NCI-H128 (cell line): ENCODE measurements around the gene MILR1.
"Not testable (repeated sequence)": the region's sequence is repeated elsewhere in the genome, so short reads cannot be mapped to it uniquely, and the experiment has no call there.

Source experiments
- DNase-seq: peaks from one replicate; lab custom pipeline; 2025; ENCODE audit not compliant: unreplicated experiment; lab: John Stamatoyannopoulos, UW

Gene MILR1

DNA sequence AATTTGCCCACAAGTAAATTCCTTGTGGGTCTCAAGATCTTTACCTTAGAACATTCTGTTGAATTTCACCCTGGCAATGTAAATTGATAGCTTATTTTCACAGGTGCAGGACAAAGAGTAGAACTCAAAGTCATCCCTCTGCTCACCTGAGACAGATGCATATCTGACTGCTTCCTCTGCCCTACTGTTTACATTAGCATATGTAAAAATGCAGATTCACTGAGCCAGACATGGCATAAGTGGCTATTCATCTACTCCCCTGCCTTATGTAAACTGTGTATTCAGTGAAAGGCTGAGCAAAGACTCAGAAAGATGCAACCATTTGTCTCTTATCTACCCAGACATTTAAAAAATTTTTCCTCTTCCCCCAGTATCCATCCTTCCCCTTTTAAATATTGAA, 22.3 kb upstream of the MILR1 start:
- no peak for DNase-seq

DNA sequence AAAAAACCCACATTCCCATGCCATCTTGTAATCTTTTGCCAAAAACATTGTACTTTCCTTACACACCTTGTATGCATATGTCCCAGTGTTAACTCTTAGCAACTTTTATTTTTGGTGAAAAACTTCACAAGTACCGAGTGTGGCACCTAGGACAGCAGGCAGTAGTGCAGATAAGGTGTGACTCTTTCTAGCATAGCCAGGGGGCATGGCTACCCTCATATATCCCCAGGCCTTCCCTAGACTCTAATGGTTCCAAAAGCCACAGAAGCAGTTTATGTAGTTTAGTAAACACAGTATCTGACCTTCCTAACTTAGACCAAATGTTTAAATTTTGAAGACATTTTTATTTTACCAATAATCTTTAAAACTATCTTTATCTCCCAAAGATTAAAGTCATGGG, 20.5 kb upstream of the MILR1 start:
- DNase-seq: no peak

DNA sequence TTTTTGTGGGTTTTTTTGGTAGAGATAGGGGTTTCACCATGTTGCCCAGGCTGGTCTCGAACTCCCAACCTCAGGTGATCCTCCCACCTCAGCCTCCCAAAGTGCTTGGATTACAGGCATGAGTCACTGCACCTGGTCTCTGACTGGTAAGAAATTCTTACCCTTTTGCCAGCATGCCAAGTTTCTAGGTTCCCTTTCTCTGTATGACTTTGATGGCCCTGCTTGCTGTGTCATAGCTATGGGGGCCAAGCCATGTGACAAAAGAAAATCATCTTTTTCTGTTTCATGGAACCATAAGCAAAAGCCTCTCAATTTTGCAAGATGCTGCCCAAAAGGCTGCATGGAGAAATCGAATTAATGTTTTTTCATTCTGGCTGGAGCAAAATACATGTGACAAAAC, 18.9 kb upstream of the MILR1 start:
- not testable (repeated sequence) for DNase-seq

DNA sequence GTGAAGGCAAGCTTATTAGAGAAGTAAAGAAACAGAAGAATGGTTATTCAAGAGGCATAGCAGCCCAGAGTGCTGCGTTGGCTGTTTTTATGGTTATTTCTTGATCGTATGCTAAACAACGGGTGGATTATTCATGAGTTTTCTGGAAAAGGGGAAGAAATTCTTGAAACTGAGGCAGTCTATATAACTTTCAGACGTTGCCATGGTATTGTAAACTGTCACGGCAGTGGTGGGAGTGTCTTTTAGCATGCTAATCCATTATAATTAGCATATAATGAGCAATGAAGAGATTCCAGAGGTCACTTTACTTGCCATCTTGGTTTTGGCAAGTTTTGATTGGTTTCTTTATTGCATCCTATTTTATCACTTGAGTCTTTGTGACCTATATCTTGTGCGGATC, 17.4 kb upstream of the MILR1 start:
- no peak for DNase-seq

DNA sequence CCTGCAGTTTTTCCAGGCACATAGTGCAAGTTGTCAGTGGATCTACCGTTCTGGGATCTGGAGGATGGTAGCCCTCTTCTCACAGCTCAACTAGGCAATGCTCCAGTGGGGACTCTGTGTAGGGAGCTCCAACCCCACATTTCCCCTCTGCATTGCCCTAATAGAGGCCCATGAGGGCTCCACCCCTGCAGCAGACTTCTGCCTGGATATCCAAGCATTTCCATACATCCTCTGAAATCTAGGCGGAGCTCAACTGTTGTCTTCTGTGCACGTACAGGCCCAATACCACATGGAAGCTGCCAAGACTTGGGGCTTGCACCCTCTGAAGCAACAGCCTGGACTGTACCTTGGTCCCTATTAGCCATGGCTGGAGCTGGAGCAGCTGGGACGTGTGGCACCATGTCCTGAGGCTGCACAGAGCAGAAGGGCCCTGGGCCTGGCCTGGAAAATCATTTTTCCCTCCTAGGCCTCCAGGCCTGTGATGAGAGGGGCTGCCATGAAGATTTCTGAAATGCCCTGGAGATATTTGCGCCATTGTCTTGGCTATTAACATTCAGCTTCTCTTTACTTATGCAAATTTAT, 10.9 kb upstream of the MILR1 start:
- DNase-seq: no peak

DNA sequence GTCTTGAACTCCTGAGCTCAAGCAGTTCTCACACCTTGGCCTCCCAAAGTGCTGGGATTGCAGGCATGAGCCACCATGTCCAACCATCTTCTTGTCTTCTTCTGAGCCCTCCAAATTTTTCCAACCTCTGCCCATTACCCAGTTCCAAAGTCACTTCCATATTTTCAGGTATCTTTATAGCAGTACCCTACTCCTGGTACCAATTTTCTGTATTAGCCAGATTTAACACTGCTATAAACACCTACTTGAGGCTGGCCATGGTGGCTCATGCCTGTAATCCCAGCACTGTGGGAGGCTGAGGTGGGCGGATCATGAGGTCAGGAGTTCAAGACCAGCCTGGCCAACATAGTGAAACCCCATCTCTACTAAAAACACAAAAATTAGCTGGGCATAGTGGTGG, 9.4 kb upstream of the MILR1 start:
- not testable (repeated sequence) for DNase-seq

DNA sequence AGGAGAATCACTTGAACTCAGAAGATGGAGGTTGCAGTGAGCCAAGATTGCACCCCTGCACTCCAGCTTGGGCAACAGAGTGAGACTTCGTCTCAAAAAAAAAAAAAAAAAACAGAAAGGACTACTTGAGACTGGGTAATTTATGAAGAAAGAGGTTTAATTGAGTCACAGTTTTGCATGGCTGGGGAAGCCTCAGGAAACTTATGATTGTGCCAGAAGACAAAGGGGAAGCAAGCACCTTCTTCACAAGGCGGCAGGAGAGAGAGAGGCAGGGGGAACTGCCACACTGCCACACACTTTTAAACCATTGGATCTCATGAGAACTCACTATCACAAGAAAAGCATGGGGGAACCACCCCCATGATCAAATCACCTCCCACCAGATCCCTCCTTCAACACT, 9.0 kb upstream of the MILR1 start:
- DNase-seq: no peak

DNA sequence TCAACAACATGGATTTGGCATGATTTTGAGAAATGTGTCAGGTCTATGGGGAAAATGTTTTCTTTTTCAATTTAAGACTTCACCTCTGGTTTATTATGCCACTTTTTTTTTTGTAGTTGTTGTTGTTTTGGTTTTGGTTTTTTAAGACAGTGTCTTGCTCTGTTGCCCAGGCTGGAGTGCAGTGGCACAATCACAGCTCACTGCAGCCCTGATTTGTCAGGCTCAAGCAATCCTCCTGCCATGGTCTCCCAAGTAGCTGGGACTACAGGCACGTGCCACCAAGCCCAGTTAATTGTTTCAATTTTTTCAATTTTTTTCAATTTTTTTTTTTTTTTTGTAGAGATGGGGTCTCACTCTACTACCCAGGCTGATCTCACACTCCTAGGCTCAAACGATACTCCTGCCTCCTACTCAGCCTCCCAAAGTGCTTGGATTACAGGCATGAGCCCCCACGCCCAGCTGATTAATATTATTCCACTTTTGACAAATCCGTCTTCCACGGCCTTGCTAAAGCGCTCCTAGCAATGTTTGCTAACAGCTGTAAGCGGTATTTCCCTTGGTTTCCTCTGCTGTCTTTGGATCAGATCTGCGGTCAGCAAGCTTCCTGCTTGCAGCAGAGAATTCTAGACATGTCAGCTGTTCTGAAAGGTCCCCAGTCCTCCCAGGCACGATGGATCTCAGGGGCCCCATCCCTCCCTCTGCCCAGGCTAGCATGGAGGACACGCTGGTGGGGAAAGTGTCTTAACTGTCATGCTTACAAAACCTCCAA, 7.0 kb upstream of the MILR1 start:
- DNase-seq: no peak

DNA sequence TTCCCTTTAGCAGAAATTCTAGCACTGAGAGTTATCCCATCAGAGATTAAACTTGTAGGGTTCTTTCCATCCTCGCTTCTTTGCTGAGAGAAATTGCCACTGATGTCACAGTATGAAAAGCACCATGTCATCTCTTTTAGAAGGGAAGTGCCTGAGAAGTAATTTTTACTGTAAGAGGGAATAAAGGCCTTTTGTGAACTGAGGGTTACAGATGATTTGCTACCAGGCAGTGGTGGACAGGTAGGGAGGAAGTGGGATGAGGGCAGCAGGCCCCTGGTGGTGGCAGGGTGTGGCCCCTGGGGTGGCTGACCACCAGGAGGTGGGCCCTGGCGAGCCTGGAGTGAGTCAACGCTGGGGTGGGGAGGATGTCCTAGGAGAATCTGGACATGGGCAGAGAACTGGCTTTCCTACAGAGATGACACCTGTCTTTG, 6.4 kb upstream of the MILR1 start:
- DNase-seq: no peak

DNA sequence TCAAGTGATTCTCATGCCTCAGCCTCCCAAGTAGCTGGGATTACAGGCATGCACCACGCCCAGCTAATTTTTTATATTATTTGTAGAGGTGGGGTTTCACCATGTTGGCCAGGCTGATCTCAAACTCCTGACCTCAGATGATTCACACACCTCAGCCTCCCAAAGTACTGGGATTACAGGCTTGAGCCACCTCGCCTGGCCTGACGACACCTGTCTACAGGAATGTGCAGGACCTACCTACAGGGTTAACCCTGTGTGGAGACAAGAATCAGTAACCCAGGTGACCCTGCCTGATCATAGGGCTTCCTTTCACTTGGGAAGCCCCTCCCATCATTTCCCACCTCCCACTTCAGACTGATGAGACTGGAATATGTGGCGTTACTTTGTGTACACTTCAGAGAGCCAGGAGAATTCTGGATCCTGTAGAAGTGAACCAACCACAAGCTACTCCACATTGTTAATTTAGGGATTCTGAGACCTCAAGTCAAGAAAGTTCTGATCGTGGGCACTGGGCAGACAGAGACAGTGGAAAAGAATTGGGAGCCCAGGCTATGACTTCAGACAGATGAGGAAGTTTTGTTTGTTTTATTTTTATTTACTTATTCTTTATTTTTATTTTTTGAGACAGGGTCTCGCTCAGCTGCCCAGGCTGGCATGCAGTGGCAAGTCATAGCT, 5.7 kb upstream of the MILR1 start:
- DNase-seq: no peak

DNA sequence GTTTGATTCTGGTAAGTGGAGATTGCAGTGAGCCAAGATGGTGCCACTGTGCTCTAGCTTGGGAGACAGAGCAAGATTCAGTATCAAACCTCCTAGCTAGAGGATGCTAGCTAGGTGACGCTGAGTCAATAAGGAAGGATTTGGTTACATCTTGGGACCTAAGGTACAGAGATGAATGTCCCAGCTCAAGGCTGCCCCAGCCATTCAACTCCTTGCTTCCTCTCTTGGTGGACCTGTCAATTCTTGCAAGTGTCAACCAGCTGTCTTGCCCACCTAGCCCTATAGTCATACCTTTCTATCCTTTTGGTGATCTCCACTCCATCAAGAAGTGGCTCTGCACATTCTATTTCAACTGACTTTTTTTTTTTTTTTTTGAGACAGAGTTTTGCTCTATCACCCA, 1.4 kb upstream of the MILR1 start:
- no peak for DNase-seq

DNA sequence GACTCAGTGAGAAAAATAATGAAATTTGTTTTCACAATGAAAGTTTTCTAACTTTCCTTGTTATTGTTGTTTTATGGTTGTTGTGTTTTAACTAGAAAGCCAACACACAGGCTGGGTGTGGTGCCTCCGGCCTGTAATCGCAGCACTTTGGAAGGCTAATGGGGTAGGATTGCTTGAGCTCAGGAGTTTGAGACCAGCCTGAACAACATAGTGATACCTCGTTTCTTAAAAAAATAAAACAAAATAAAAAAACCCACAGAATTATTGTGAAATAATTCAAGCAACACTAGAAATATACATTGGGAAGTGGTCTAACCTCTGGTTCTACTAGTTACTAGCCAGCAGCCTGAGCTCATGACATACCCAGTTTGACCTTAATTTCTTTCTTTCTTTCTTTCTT, 630 bp downstream of the MILR1 start:
- DNase-seq: no peak

DNA sequence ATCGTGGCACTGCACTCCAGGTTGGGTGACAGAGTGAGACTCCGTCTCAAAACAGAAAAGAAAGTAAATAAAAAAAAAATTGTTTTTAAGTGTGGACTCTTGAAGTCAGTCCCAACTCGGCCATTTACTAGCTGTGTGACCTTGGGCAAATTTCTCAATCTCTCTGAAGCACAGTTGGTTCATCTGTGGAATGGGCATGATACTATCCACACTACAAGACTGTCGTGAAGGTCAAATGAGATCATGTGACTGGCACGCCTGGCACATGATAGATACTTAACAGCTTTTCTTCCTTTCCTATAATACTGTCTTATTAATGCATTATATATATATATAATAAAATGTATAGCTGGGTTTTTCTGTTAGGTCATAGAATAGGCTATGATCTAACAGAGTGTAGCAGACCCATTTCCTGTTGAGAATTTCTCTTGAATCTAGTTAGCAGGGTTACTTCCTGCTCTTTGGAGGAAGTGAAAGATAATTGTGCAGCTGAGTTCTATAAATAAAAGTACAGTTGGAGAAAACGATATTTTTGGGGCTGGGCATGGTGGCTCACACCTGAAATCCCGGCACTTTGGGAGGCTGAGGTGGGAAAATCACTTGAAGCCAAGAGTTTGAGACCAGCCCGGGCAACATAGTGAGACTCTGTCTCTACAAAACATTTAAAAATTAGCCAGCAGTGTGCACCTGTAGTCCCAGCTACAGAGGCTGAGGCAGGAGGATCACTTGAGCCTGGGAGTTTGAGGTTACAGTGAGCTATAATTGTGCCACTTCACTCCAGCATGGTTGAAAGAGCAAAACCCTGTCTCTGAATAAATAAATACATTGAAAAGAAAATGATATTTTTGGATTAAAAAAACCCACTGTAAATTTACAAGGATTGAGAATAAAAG, 7.3 kb downstream of the MILR1 start:
- DNase-seq: no peak

DNA sequence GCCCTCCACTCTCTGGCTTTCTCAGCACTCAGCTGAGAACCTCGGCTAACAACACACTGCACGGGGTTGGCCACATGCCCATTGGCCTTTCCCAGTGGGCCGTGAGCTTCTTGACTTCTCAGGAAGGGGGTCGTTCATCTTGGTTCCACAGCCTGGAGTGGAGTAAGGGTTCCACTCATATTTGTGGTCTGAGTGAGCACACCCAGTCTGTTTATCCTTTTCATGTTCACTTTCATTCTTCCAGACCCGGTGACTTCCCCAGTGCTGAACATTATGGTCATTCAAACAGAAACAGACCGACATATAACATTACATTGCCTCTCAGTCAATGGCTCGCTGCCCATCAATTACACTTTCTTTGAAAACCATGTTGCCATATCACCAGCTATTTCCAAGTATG, 8.2 kb downstream of the MILR1 start:
- DNase-seq: no peak

DNA sequence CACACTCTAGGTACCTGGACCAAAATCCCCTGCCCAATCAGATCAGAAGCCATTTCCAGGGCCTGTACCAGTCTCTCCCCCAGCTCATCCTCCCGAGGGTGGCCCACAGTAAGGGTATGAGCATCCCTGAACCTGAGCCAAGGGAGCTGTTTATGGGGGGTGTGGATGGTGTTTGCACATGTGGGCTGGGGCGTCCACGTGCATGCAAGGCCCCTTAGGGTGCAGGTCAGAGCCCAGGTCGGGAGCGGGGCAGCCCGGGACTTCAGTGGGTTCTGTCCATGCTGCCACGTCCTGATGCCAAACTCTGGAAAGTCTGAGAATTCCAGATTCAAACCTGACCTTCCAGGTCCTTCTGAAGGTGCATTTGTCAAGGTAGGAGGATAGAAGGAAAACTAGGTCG, 9.8 kb downstream of the MILR1 start:
- DNase-seq: no peak

DNA sequence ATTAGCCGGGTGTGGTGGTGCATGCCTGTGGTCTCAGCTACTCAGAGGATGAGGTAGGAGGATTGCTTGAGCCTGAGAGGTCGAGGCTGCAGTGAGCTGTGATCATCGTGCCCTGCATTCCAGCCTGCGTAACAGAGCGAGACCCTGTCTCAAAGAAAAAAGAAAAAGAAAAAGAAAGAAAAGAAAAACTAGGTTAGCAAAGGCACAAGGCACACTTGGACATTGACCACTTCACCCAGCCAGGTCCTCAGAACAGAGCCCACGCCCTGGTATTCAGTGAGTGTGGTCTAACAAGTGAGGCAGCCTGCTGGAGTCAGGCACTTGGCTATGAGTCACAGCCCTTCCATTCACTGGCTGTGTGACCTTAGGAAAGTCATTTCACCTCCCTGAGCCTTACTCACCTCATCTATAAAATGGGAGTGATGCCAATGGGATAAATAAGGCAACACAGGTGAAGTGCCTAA, 10.4 kb downstream of the MILR1 start:
- DNase-seq: no peak

DNA sequence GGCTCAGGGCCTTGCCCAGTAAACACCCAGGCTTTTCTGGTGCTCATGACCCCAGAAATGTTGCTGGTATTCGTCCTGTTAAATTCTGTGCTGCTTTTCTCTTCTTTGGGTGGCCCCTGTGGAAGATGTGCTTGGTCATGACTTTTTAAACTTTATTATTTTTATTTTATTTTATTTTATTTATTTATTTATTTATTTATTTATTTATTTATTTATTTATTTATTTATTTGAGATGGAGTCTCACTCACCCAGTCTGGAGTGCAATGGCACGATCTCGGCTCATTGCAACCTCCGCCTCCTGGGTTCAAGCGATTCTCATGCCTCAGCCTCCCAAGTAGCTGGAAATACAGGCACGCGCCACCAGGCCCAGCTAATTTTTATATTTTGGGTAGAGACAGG, 10.9 kb downstream of the MILR1 start:
- not testable (repeated sequence) for DNase-seq

DNA sequence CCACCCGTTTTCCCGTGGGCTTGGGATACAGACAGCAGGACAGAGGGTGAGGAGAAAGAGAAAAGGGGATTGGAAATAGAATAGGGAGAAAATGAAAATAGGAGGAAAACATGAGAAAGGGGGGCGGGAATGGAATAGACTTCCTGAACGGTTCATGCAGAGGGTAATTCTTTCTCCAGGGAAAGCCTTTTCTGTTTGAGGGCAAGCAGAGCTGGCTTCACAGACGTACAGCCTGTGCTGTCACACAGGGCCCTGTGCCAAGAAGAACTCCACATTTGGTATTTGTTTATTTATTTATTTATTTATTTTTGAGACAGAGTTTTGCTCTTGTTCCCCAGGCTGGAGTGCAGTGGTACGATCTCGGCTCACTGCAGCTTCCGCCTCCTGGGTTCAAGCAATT, 12.0 kb downstream of the MILR1 start:
- no peak for DNase-seq

DNA sequence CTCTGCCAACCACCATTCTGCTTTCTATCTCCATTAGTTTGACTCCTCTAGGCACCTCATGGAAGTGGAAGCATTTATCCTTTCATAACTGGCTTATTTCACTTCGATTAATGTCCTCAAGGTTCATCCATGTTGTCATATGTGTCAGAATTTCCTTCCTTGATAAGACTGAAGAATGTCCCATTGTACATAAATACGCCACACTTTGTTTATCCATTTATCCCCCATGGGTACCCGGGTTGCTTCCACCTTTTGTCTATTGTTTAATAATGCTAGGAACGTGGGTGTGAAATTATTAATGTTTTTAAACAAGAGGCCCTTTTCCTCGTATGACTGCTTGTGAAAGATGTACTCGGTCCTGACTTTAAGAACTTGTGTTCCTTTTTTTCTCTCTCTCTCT, 12.9 kb downstream of the MILR1 start:
- DNase-seq: no peak

DNA sequence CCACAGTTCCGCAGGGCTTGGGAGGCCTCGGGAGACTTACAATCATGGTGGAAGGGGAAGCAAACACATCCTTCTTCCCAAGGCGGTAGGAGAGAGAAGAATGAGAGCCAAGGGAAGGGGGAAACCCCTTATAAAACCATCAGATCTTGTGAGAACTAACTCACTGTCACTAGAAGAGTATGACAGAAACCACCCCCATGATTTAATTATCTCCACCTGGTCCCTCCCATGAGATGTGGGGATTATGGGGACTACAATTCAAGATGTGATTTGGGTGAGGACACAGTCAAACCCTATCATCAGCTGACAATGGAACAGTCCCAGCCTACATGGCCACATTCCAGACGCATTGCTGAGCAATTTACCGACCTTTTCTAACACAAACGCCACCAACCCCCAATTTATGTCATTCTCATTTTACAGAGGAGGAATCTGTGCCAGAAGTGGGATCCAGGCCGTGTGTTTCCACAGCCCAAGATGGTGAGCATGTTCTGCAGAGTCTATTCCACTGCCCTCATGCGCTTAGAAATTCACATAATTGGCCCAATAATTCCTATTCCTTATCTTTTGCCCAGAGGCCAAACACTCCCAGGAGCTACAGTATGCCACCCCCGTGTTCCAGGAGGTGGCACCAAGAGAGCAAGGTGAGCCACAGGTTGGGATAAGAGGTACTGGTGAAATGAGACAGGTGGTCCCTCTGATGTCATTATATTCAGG, 17.3 kb downstream of the MILR1 start:
- no peak for DNase-seq

DNA sequence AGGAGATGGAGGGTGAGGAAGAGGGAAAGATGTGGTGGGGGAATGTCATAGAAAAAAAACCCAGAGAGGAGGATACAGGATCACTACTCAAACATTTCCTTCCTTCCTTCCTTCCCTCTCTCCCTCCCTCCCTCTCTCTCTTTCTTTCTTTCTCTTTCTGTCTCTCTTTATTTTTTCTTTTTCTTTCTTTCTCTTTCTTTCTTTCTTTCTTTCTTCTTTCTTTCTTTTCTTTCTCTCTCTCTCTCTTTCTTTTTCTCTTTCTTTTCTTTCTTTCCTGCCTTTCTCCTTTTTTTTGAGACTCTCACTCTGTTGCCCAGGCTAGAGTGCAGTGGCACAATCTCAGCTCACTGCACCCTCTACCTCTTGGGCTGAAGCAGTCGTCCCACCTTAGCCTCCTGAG, 17.9 kb downstream of the MILR1 start:
- DNase-seq: not testable (repeated sequence)
